Measurements from ENCODE around the gene HMGB2. TPM values are rescaled to one million over a fixed set of nuclear protein-coding genes. Genes with fewer than 3 reads are reported as not detected.

Gene HMGB2
- total and polyA plus RNA-seq, 5 donors from 2014 or later: 210 to 438 (median 288) TPM

DNA sequence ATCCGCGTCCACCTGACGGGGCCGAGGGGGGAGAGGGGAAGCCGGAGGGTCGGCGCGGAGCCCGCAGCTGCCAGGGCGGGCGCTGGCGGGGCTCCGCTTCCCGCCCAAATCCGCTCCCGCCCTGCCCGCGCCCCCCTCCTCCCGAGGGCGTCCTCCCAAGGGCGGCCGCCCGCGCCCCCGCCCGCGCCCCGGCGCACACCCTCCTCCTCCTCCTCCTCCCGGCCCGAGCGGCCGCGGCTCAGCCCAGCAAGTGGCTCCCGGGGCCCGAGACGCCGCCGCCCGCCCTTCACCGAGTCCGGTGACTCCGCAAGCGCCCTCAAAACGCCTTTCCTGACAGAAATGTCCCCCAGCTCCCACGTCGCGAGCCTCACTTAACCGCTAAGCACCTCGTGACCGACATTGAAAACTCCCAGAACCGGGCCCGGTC, 487 bp downstream of the HMGB2 start:
- Histone ChIP-seq H3K27me3 (ENCODE audit: control insufficient read depth, insufficient read depth, low read length) (no peaks in the 10 kb centered on the region), H3K9me3 (ENCODE audit: control insufficient read depth in 2 of 2, low read length in 2 of 2) (no peaks in the 10 kb centered on the region), H3K4me3 (ENCODE audit: low read depth, low read length) (peak overlapping the region; percentile 87), H3K36me3 (ENCODE audit: control insufficient read depth, insufficient read depth, low read length) (peaks cover 25% of the 10 kb centered on the region), H3K4me1 (ENCODE audit: control insufficient read depth, insufficient read depth, low read length, poor library complexity, severe bottlenecking) (peaks cover 31% of the 10 kb centered on the region), H3K27ac (ENCODE audit: insufficient read depth, low read length, poor library complexity, severe bottlenecking) (peak overlapping the region; percentile 97)
- H3K4me1 Mint-ChIP-seq: peaks cover 12 to 44% (median 30%) of the 10 kb centered on the region in 4 donors
- H3K36me3 Mint-ChIP-seq: peaks cover 17% of the 10 kb centered on the region
- DNase-seq (peak in 2 of 3 donors; percentile 39 to 65), ATAC-seq (ENCODE audit: low read depth in 2 of 2) (no peak)
- H3K27ac Mint-ChIP-seq: peak overlapping the region; percentile 100
- H3K4me3 Mint-ChIP-seq: peak overlapping the region; percentile 94 to 100 (median 100)
- H3K9me3 Mint-ChIP-seq: no peaks in the 10 kb centered on the region
- peaks cover 5% of the 10 kb centered on the region for H3K27me3 Mint-ChIP-seq

DNA sequence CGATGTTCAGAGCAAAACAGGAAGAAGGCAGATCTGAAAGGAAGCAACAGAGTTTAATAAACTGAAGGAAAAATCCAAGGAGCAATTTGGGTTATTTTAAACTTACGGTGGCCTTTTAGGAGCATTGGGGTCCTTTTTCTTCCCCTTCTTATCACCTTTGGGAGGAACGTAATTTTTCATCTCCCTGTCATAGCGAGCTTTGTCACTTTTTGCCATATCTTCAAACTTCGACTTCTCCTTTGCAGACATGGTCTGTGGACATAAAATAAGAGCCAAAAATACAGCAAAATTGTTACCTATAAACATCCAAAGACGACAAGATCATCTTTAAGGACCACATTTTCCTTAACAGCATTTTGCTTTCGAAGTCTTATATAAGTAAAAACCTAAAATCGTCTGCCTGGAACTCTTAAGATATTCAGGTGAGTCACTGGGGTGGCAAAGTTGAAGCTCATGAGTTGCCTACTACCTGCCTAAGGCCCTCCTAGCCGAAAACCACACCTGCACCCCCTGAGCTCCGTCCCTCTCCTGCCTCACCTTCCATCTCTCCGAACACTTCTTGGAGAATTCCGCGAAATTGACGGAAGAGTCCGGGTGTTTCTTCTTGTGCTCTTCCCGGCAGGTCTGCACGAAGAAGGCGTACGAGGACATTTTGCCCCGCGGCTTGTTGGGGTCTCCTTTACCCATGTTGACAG, 1.0 kb downstream of the HMGB2 start:
- Histone ChIP-seq H3K36me3 (ENCODE audit: control insufficient read depth, insufficient read depth, low read length) (peaks cover 29% of the 10 kb centered on the region), H3K27me3 (ENCODE audit: control insufficient read depth, insufficient read depth, low read length) (no peaks in the 10 kb centered on the region), H3K4me3 (ENCODE audit: low read depth, low read length) (peak overlapping the region; percentile 87), H3K4me1 (ENCODE audit: control insufficient read depth, insufficient read depth, low read length, poor library complexity, severe bottlenecking) (peaks cover 31% of the 10 kb centered on the region), H3K27ac (ENCODE audit: insufficient read depth, low read length, poor library complexity, severe bottlenecking) (peak overlapping the region; percentile 97), H3K9me3 (ENCODE audit: control insufficient read depth in 2 of 2, low read length in 2 of 2) (no peaks in the 10 kb centered on the region)
- peaks cover 5% of the 10 kb centered on the region for H3K27me3 Mint-ChIP-seq
- DNase-seq (peak in 1 of 3 donors; percentile 56), ATAC-seq (ENCODE audit: low read depth in 2 of 2) (no peak)
- H3K4me3 Mint-ChIP-seq: peak overlapping the region; percentile 94 to 100 (median 98)
- H3K27ac Mint-ChIP-seq: peak overlapping the region; percentile 97 to 100 (median 98)
- H3K9me3 Mint-ChIP-seq: no peaks in the 10 kb centered on the region
- H3K4me1 Mint-ChIP-seq: peaks cover 12 to 44% (median 30%) of the 10 kb centered on the region in 4 donors
- peaks cover 17% of the 10 kb centered on the region for H3K36me3 Mint-ChIP-seq

DNA sequence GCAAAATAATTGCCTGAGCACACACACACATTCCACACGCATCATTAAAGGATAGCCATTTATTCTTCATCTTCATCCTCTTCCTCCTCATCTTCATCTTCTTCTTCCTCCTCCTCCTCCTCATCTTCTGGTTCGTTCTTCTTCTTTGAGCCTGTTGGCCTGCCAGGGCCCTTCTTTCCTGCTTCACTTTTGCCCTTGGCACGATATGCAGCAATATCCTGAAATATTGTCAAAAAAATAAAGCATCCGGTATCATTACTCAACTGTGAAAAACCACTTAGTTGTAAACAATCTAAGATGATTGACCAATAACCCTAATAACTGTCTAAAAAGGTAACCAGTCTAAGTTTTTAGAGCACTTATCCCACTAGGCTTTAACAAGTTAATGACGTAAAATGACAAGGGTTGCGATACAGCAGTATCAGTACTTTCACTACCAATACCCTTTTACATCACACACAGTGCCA, 2.1 kb downstream of the HMGB2 start:
- H3K36me3 Mint-ChIP-seq: peaks cover 18% of the 10 kb centered on the region

DNA sequence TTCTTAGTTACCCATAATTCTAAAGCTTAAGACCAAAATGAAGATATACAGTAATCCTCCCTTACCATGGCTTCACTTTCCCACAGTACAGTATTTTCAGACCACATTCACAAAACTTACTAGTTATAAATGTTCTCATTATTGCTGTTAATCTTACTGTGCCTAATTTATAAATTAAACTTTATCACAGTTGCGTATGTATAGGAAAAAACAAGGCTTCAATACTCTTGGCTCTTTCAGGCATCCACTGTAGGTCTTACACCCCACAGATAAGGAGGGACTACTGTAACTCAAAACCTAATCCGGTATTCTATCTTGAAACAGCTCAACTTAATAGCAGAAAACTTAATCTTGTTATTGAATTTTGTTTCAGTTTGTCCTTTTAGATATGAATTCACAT, 3.6 kb downstream of the HMGB2 start:
- Histone ChIP-seq H3K4me3 (ENCODE audit: low read depth, low read length) (no peak overlapping the region), H3K27me3 (ENCODE audit: control insufficient read depth, insufficient read depth, low read length) (no peaks in the 10 kb centered on the region), H3K9me3 (ENCODE audit: control insufficient read depth in 2 of 2, low read length in 2 of 2) (no peaks in the 10 kb centered on the region), H3K4me1 (ENCODE audit: control insufficient read depth, insufficient read depth, low read length, poor library complexity, severe bottlenecking) (peaks cover 31% of the 10 kb centered on the region), H3K27ac (ENCODE audit: insufficient read depth, low read length, poor library complexity, severe bottlenecking) (no peak overlapping the region), H3K36me3 (ENCODE audit: control insufficient read depth, insufficient read depth, low read length) (peaks cover 36% of the 10 kb centered on the region)
- peaks cover 14 to 47% (median 28%) of the 10 kb centered on the region in 4 donors for H3K4me1 Mint-ChIP-seq
- no peaks in the 10 kb centered on the region for H3K9me3 Mint-ChIP-seq
- ATAC-seq (ENCODE audit: low read depth in 2 of 2) (no peak), DNase-seq (no peak)
- peaks cover 5% of the 10 kb centered on the region for H3K27me3 Mint-ChIP-seq
- H3K36me3 Mint-ChIP-seq: peaks cover 21% of the 10 kb centered on the region
- no peak overlapping the region for H3K27ac Mint-ChIP-seq
- H3K4me3 Mint-ChIP-seq: peak overlapping the region in 1 of 4 donors; percentile 29

More for the DNA sequence above, 2.1 kb downstream of the HMGB2 start:
- peak in 1 of 3 donors; percentile 52 for DNase-seq
- Mint-ChIP-seq H3K27ac (peak overlapping the region; percentile 50 to 98 (median 88)), H3K9me3 (no peaks in the 10 kb centered on the region), H3K4me3 (peak overlapping the region; percentile 94 to 100 (median 98)), H3K4me1 (peaks cover 17 to 51% (median 29%) of the 10 kb centered on the region in 4 donors), H3K27me3 (peaks cover 5% of the 10 kb centered on the region)
- peaks cover 29% of the 10 kb centered on the region for H3K36me3 ChIP-seq (ENCODE audit: control insufficient read depth, insufficient read depth, low read length)
- ATAC-seq (ENCODE audit: low read depth in 2 of 2): no peak
- no peaks in the 10 kb centered on the region for H3K27me3 ChIP-seq (ENCODE audit: control insufficient read depth, insufficient read depth, low read length)
- no peaks in the 10 kb centered on the region for H3K9me3 ChIP-seq (ENCODE audit: control insufficient read depth in 2 of 2, low read length in 2 of 2)
- peak overlapping the region; percentile 87 for H3K4me3 ChIP-seq (ENCODE audit: low read depth, low read length)
- H3K27ac ChIP-seq (ENCODE audit: insufficient read depth, low read length, poor library complexity, severe bottlenecking): peak overlapping the region; percentile 97
- H3K4me1 ChIP-seq (ENCODE audit: control insufficient read depth, insufficient read depth, low read length, poor library complexity, severe bottlenecking): peaks cover 31% of the 10 kb centered on the region

DNA sequence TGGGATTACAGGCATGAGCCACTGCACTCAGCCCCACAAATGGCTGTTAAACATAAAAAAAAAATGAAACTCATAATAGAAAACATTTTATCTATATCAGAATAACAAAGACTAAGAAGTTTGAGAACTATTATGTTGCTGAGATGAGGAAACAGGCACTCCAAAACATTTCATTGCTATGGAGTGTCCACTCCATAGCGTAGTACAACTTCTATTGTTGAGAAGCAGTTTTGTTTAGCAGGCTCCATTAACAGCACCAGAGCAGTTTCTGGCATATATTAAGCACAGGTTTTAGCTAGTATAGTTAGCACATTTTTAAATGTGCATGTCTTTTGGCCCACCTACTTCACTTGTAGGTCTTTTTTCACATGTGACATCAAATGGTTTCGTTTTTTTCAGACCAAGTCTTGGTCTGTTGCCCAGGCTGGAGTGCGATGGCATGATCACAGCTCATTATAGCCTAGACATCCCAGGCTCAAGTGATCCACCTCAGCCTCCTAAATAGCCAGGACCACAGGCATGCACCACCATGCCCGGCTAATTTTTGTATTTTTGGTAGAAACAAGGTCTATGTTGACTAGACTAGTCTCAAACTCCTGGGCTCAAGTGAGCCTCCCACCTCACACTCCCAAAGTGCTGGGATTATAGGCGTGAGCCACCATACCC, 5.8 kb downstream of the HMGB2 start:
- Mint-ChIP-seq H3K9me3 (no peaks in the 10 kb centered on the region), H3K36me3 (peaks cover 21% of the 10 kb centered on the region), H3K27ac (no peak overlapping the region), H3K27me3 (no peaks in the 10 kb centered on the region), H3K4me3 (no peak overlapping the region), H3K4me1 (peaks cover 14 to 37% (median 22%) of the 10 kb centered on the region in 4 donors)
- Histone ChIP-seq H3K4me1 (ENCODE audit: control insufficient read depth, insufficient read depth, low read length, poor library complexity, severe bottlenecking) (peaks cover 23% of the 10 kb centered on the region), H3K27me3 (ENCODE audit: control insufficient read depth, insufficient read depth, low read length) (no peaks in the 10 kb centered on the region), H3K36me3 (ENCODE audit: control insufficient read depth, insufficient read depth, low read length) (peaks cover 39% of the 10 kb centered on the region), H3K27ac (ENCODE audit: insufficient read depth, low read length, poor library complexity, severe bottlenecking) (no peak overlapping the region), H3K4me3 (ENCODE audit: low read depth, low read length) (no peak overlapping the region), H3K9me3 (ENCODE audit: control insufficient read depth in 2 of 2, low read length in 2 of 2) (no peaks in the 10 kb centered on the region)
- ATAC-seq (ENCODE audit: low read depth in 2 of 2) (no peak), DNase-seq (no peak)

DNA sequence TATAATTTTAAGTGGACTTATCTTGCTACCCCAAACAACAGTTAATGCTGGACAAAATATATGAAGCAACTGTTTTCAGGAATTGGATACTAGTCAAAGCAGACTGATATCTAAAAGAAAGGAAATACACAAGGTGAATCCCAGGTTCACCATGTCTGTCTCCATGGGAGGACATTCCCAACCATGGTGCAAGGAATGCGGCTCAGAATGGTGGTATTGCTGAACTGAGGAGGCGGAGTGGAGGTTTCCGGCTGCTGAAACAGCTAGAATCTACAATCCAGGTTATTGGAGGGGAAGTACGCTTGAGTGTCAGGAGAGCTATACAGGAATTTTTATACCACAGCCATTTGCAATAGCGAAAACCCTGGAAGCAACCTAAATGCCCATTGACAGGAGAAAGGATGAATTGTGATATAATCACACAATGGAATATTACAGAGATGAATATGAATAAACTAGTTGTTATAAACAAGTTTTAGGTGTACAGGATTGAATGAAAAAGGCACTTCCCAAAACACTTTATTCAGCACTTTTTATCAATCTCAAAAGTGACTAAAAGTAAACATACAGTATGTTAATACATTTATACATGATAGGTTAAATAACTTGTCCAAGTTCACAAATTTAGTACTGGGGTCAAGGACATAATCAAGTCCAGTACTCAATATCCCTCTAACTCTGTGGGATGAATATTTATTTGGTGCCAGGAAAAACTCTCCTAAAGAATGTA, 9.0 kb downstream of the HMGB2 start:
- H3K27me3 ChIP-seq (ENCODE audit: control insufficient read depth, insufficient read depth, low read length): no peaks in the 10 kb centered on the region
- H3K27ac ChIP-seq (ENCODE audit: insufficient read depth, low read length, poor library complexity, severe bottlenecking): no peak overlapping the region
- H3K36me3 Mint-ChIP-seq: peaks cover 11% of the 10 kb centered on the region
- no peaks in the 10 kb centered on the region for H3K9me3 ChIP-seq (ENCODE audit: control insufficient read depth in 2 of 2, low read length in 2 of 2)
- H3K36me3 ChIP-seq (ENCODE audit: control insufficient read depth, insufficient read depth, low read length): peaks cover 35% of the 10 kb centered on the region
- no peak for DNase-seq
- H3K4me1 ChIP-seq (ENCODE audit: control insufficient read depth, insufficient read depth, low read length, poor library complexity, severe bottlenecking): no peaks in the 10 kb centered on the region
- no peak overlapping the region for H3K4me3 ChIP-seq (ENCODE audit: low read depth, low read length)
- H3K4me1 Mint-ChIP-seq: peaks cover 2 to 18% (median 4%) of the 10 kb centered on the region in 4 donors
- no peaks in the 10 kb centered on the region for H3K27me3 Mint-ChIP-seq
- H3K27ac Mint-ChIP-seq: no peak overlapping the region
- no peaks in the 10 kb centered on the region for H3K9me3 Mint-ChIP-seq
- no peak for ATAC-seq (ENCODE audit: low read depth in 2 of 2)
- no peak overlapping the region for H3K4me3 Mint-ChIP-seq

DNA sequence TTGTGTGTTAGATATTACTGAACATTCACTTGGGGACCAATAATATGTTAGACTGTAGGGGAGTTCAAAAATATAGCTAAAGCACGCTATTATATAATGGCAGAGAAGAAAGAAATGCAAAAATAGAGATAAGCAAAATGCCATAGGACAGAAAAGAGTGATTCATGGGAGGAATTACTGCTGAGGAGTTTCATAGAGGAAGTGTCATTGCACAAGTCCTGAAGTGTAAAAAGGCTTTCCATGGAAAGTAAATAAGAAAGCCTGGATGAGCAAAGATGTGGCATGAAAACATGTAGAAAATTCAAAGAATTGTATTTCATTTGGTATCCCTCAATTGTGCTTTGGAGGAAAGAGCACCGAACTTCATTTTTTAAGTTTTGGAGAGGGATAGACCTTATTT, 14.5 kb downstream of the HMGB2 start:
- Mint-ChIP-seq H3K27me3 (no peaks in the 10 kb centered on the region), H3K4me1 (peaks cover 0 to 7% (median 0%) of the 10 kb centered on the region in 4 donors), H3K4me3 (no peak overlapping the region), H3K9me3 (no peaks in the 10 kb centered on the region), H3K27ac (no peak overlapping the region), H3K36me3 (peaks cover 4% of the 10 kb centered on the region)
- H3K27me3 ChIP-seq (ENCODE audit: control insufficient read depth, insufficient read depth, low read length): no peaks in the 10 kb centered on the region
- H3K27ac ChIP-seq (ENCODE audit: insufficient read depth, low read length, poor library complexity, severe bottlenecking): no peak overlapping the region
- no peaks in the 10 kb centered on the region for H3K9me3 ChIP-seq (ENCODE audit: control insufficient read depth in 2 of 2, low read length in 2 of 2)
- ATAC-seq (ENCODE audit: low read depth in 2 of 2): no peak
- no peak overlapping the region for H3K4me3 ChIP-seq (ENCODE audit: low read depth, low read length)
- H3K36me3 ChIP-seq (ENCODE audit: control insufficient read depth, insufficient read depth, low read length): peaks cover 21% of the 10 kb centered on the region
- H3K4me1 ChIP-seq (ENCODE audit: control insufficient read depth, insufficient read depth, low read length, poor library complexity, severe bottlenecking): no peaks in the 10 kb centered on the region
- DNase-seq: no peak
